Gastroesophageal sphincter (tissue), 3 donors: ENCODE measurements around the gene CPAMD8.

Experiments used
- CTCF ChIP-seq, 4 experiments: fragments of 200-600 bp in 2 of 4; fragments of 450-650 bp in 2 of 4; sonication (generic) in 1 of 4; IDR thresholded peaks; one replicate each; pipeline ENCODE4 v1.5.1; 2017 to 2019; ENCODE audit warnings: antibody characterized with exemption in 4 of 4, mild to moderate bottlenecking in 2 of 4, moderate library complexity in 2 of 4
- POLR2A ChIP-seq, 2 donors: fragments of 450-650 bp; IDR thresholded peaks; one replicate each; pipeline ENCODE4 v1.6.1; 2017; ENCODE audit warnings: antibody characterized with exemption in 2 of 2, mild to moderate bottlenecking in 2 of 2, moderate library complexity in 1 of 2
- POLR2AphosphoS5 ChIP-seq: sonication (generic); formaldehyde crosslinking; IDR thresholded peaks from one replicate; pipeline ENCODE4 v1.6.1; 2017; ENCODE audit warnings: antibody characterized with exemption

GRCh38 chr19:16930753-16931152, 95.9 kb downstream of the CPAMD8 start:
- TF ChIP-seq CTCF (IDR thresholded peaks at IDR 0.05) (no peak), POLR2A (IDR thresholded peaks at IDR 0.05) (no peak), POLR2AphosphoS5 (no peak)
